GM19452 (cell line): ENCODE measurements around the gene ANKS1B.
"Not testable (repeated sequence)": the region's sequence is repeated elsewhere in the genome, so short reads cannot be mapped to it uniquely, and the experiment has no call there.

Experiments used
- ATAC-seq: cut with Tn5 transposase; IDR thresholded peaks from one replicate; pipeline ENCODE4 v1.9.1; 2021; ENCODE audit not compliant: unreplicated experiment

Gene ANKS1B

GRCh38 chr12:98980508-98980907, 1004.2 kb downstream of the ANKS1B start:
- ATAC-seq = no peak

GRCh38 chr12:98977186-98977585, 1007.5 kb downstream of the ANKS1B start:
- ATAC-seq = no peak

GRCh38 chr12:98974767-98975381, 1009.9 kb downstream of the ANKS1B start:
- ATAC-seq = no peak

- ATAC-seq = no peak
These were observed 1011.3 kb downstream of the ANKS1B start for GRCh38 chr12:98973395-98973794.

GRCh38 chr12:98970950-98971349, 1013.8 kb downstream of the ANKS1B start:
- ATAC-seq = no peak

- ATAC-seq = no peak
These were observed 1014.5 kb downstream of the ANKS1B start for GRCh38 chr12:98970210-98970609.

- ATAC-seq = no peak
These were observed 1015.8 kb downstream of the ANKS1B start for GRCh38 chr12:98968896-98969295.

- ATAC-seq = not testable (repeated sequence)
These were observed 1027.6 kb downstream of the ANKS1B start for GRCh38 chr12:98957135-98957534.

GRCh38 chr12:98955284-98955683, 1029.5 kb downstream of the ANKS1B start:
- ATAC-seq = no peak

GRCh38 chr12:98954506-98954905, 1030.2 kb downstream of the ANKS1B start:
- no peak for ATAC-seq

GRCh38 chr12:98951406-98951805, 1033.3 kb downstream of the ANKS1B start:
- ATAC-seq = no peak

GRCh38 chr12:98948343-98948949, 1036.3 kb downstream of the ANKS1B start:
- ATAC-seq = no peak

- ATAC-seq = no peak
These were observed 1038.9 kb downstream of the ANKS1B start for GRCh38 chr12:98945864-98946263.

- no peak for ATAC-seq
These were observed 1044.8 kb downstream of the ANKS1B start for GRCh38 chr12:98939926-98940325.

- ATAC-seq = no peak
These were observed 1045.4 kb downstream of the ANKS1B start for GRCh38 chr12:98939350-98939749.

- ATAC-seq = no peak
These were observed 1048.9 kb downstream of the ANKS1B start for GRCh38 chr12:98935847-98936246.

- ATAC-seq = no peak
These were observed 1061.9 kb downstream of the ANKS1B start for GRCh38 chr12:98922871-98923270.

- no peak for ATAC-seq
These were observed 1066.4 kb downstream of the ANKS1B start for GRCh38 chr12:98918176-98918863.

- ATAC-seq = no peak
These were observed 1068.6 kb downstream of the ANKS1B start for GRCh38 chr12:98916106-98916505.

- no peak for ATAC-seq
These were observed 1072.2 kb downstream of the ANKS1B start for GRCh38 chr12:98912401-98912974.

- ATAC-seq = no peak
These were observed 1073.3 kb downstream of the ANKS1B start for GRCh38 chr12:98911396-98911795.

- ATAC-seq = no peak
These were observed 1075.0 kb downstream of the ANKS1B start for GRCh38 chr12:98909746-98910145.
